ENCODE data around the gene AP1B1.

Gene AP1B1

GRCh38 chr22:29291215-29291614 is 97.2 kb downstream of the AP1B1 start:
- no peak for DNase-seq

- DNase-seq: no peak
These were observed 98.3 kb downstream of the AP1B1 start for GRCh38 chr22:29290061-29290460.

- no peak for DNase-seq
These were observed 99.5 kb downstream of the AP1B1 start for GRCh38 chr22:29288837-29289236.

GRCh38 chr22:29284196-29284595 is 104.2 kb downstream of the AP1B1 start:
- no peak for DNase-seq

- no peak for DNase-seq
These were observed 110.4 kb downstream of the AP1B1 start for GRCh38 chr22:29277927-29278326.

All from NCI-H1092 treated with DMSO at 0.1 percent for 48 hours (cell line).